GM18951 (cell line): ENCODE data around the gene GNG7.
A peak's percentile ranks its signal among the peaks of the same experiment; 100 is the strongest.

Experiments
- POLR2A ChIP-seq: IDR thresholded peaks from 4 replicates; pipeline ENCODE4 v1.6.1; 2011; ENCODE audit warnings: mild to moderate bottlenecking; ENCODE audit not compliant: insufficient read length, insufficient read depth; ENCODE audit errors: extremely low read depth
- in situ Hi-C: fragments of 300-500 bp; cut with MboI; formaldehyde crosslinking; loops from one replicate; pipeline ENCODE4 v1.12.0; 2022; ENCODE audit warnings: low sequenced_read_pairs, mixed read lengths, inconsistent platforms; ENCODE audit not compliant: unreplicated experiment

GNG7 gene

DNA sequence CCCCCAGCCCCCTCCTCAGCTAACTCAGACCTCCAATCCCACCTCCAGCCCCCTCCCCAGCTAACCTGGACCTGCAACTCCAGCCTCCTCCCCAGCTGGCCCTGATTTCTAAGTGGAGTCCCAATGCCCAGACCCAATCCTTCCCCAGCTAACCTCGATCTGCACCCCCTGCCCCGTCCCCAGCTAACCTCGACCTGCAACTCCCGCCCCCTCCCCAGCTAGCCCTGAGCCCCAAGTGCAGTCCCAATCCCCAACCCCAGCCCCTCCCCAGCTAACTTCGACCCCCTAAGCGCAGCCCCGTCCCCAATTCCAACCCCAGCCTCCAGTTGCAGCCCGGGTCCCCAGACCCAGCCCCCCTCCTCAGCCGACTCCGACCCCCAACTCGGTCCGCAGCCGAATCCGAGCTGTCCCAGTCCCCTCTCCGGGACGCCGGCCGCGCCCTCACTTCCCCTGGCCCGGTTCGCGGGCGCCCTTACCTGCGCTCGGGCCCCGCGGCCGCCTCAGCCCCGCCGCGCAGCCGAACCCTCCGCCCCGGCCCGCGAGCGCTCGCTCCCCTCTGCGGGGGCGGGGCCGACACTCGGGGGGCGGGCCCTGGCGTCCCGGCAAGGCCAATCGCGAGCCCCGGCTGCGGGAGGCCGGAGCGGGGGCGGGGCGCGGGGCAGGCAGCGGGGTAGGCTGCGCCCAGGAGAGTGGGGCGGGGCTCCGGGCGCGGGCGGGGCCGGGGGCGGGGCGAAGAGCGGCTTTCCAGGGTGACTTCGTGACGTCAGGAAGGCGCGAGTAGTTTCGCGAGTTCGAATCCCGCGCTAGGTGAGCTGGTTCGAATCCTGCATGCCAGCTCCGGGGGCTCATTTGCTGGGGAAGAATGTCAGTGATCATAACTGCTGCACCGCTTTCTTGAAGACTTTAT is at the start of gene GNG7:
Gene GNG7 (minus strand): TSS at position 525 of the 907 bp plus-strand sequence. CDS start 182,006 bp downstream, outside the sequence.
- in situ Hi-C loops: no loop called here
- peak; percentile 82 for TF ChIP-seq POLR2A

DNA sequence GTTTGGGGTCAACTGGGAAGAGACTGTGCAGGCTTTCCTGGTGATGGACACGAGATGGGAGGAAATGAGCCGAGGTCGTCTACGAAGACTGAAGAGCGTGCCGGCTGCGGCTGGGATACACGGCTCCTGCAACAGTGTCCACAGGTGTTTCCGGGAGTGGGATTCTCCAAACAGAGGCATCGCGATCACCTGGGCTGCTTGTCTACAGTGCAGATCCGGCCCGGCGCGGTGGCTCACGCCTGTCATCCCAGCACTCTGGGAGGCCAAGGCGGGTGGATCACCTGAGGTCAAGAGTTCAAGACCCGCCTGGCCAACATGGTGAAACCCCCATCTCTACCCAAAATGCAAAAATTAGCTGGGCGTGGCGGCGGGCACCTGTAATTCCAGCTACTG is 48.9 kb upstream of the GNG7 start:
- no peak for TF ChIP-seq POLR2A
- in situ Hi-C loops: no loop called here

DNA sequence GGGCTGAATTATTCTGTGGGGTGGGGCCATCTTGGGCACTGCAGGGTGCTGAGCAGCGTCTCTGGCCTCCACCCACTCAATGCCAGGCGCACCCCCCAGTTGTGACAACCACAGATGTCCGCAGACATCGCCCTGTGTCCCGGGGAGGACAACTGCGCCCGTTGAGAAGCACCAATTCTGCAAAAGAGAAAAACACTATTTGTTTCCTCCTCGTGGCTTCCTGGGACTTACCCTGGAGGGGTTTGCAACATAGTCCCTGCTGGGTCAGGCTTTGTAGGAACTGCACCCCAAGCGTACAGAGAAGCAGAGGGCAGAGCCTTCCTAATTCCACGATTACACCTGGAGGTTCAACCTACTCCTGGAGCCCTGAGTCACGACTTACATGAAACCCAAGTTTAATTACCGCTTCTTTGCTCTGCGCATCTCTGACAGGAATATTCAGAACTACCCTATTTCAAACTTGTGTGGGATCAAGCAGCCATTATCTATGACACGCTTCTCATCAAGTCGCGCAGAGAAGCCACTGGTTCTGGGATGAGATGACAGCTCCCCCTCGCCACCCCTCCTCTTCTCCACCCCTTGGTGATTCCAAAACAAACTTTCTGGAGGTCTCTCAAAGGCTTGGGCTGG is 48.4 kb upstream of the GNG7 start:
- in situ Hi-C loops: no loop called here
- no peak for TF ChIP-seq POLR2A

DNA sequence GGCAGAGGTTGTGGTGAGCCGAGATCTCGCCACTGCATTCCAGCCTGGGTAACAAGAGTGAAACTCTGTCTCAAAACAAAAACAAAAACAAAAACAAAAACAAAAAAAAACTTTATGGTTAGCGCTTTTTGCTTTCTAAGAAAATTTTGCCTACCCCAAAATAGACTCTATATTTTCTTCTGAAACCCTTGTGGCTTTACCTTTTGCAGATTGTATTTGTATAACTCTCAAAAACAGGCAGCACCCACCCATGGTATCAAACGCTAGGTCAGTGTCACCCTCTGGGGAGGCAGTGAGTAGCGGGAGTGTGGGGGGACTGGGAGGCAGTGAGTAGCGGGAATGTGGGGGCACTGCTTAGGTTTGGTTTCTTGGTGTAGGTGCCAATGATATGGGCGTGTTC is 44.9 kb upstream of the GNG7 start:
- TF ChIP-seq POLR2A: no peak
- in situ Hi-C loops: loop anchor here (5.0 kb wide), 1 partner anchor 100 kb away; no protein-coding TSS in a partner anchor

DNA sequence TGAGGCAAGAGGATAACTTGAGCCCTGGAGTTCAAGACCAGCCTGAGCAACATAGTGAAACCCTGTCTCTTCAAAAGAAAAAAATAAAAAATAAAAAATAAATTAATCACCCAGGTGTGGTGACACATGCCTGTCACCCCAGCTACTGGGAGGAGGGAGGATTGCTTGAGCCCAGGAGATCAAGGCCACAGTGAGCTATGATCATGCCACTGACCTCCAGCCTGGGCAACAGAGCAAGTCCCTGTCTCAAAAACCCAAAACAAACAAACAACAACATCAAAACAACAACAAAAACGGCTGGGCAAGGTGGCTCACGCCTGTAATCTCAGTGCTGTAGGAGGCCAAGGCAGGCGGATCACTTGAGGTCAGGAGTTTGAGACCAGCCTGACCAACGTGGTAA is 41.6 kb upstream of the GNG7 start:
- in situ Hi-C loops: no loop called here
- TF ChIP-seq POLR2A: no peak

DNA sequence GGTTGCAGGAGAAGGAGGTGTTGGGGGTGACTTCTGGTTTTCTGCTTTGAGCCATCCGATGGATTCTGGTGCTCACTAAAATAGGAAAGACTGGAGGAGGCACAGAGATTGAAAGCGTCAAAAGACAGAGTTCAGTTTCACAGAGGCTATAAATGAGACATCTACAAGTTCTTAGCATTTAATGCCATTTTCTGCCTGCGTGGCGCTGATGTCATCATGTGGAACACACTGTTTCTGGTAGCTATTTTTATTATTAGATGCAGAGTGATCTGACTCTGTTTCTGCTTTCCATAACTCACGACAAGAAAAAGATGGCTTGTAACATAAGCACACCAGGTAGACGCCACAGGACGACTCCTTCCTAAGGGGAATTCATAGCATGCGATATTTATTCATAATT is 40.6 kb upstream of the GNG7 start:
- in situ Hi-C loops: no loop called here
- TF ChIP-seq POLR2A: no peak

DNA sequence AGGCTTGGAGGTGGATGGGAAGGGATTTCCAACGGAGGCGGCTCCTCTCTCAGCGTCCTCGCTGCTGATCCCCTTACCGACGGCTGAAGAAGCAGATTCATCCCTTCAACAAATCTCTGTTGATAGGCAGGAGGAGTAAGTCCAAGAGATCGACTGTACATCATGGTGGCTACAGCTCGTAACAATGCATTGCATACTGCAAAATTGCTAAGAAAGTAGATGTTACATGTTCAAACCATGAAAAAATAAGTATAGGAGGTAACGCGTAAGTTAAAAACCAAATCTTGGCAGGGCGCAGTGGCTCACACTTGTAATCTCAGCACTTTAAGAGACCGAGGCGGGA is 37.8 kb upstream of the GNG7 start:
- in situ Hi-C loops: no loop called here
- no peak for TF ChIP-seq POLR2A

DNA sequence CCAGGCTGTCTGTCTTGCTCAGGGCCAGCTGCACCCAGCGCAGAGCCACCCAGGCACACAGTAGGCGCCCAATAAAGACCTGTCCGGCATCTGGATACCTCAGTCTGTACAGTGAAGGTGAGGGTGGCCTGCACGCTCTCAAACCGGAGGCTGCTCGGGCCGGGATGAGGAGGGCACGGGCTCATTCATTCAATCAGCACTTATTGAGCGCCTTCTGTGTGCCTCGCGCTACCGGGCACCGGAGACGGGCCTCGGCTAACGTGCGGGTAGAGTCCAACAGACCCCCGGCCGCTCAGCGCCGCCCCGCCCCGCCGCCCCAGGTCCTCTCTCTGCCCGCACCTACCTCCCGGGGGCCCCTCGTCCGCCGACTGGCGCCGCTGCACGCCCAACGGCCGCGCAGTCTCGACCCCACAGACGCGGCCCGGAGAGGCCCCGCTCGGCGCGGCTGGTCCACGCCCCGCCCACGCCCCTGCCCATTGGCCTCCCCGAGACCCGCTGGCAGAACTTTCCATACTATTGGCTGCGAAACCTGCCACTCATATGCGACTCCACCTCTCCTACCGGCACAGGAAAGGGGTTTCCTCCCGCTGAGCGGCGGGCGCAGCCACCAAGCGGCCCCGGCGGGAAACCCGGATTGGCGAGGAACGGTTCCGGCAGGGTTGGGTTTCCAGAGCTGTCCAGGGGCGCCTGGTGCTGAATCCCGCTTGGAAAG is 37.3 kb upstream of the GNG7 start, which contains the start of gene SLC39A3:
Gene SLC39A3 (minus strand): TSS at position 416 of the 712 bp plus-strand sequence. CDS start 2,760 bp downstream, outside the sequence.
- in situ Hi-C loops: no loop called here
- peak; percentile 76 for TF ChIP-seq POLR2A

DNA sequence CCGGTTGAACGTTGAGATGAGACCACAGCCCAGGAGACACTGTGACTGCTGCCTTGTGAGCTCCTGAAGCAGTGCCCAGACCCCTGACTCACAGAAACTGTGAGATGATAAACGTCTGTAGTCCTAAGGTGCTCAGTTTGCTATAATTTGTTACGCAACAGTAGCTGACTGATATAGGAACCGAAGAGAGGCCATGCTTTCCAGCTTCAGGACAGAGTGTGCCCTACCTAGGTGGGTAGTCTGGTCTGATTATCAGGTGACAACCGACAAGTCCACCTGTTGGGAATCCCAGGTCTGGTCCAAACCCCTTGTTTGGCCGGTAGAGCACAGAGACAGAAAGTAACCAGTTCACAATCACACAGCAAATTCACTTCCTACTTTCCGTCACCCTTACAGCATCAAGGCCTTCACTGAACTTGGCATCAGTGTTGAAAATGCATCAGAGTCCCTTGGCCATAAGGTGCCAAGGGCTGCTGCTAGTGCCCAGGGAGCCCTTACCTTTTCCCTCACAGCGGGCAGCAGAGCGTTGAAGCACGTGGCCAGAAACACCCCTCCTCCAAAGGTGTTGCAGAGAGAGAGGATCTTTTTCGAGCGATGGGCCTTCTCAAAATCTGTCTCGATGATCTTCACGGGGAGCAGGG is 34.2 kb upstream of the GNG7 start:
- in situ Hi-C loops: no loop called here

DNA sequence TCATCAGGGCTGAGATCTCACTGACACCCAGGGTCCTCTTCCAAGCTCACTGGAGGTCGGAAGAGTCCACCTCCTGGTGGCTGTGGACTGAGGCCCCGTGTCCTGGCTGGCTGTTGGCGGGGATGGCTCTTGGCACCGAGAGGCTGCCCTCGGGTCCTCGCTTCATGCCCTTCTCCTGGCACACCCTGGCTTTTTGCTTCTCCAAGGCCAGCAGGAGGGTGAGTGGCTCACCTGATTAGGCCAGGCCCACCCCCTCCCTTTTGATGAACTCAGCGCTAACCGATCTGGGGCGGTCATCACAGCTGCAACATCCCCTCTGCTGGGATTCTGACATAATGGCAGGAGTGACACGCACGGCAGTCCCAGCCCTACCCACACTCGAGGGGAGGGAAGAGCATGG is 32.9 kb upstream of the GNG7 start:
- TF ChIP-seq POLR2A: no peak
- in situ Hi-C loops: no loop called here

More for the DNA sequence above, 34.2 kb upstream of the GNG7 start:
- TF ChIP-seq POLR2A: no peak

DNA sequence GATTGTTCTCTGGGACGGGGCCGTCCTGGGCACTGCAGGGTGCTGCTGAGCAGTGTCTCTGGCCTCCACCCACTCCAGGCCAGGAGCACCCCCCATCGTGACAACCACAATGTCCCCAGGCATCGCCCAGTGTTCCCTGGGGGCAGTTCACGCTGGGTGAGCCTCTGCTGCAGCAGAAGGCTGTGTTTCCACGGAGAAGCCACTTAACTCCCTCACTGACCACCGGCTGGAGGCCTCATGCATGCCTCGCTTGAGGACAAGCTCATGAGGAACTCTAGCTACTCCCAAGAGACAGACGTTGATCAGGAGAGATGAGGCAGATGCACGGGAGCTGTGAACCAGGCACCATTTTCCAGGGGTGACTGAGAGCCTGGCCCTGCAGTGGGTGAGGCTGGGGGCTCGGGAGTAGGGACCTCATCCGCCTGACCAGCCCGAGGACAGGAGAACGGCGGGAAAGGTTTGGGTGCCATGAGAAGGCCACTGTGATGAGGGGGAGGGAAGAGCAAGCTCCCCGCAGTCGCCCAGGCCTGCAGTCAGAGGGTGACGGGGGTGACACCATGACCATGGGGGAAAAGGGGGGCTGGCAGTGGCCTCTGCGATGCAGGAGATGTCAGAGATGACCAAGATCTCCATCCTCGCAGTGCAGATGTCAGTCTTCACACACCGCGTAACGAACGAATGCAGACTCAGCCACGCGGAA is 32.2 kb upstream of the GNG7 start:
- in situ Hi-C loops: no loop called here

DNA sequence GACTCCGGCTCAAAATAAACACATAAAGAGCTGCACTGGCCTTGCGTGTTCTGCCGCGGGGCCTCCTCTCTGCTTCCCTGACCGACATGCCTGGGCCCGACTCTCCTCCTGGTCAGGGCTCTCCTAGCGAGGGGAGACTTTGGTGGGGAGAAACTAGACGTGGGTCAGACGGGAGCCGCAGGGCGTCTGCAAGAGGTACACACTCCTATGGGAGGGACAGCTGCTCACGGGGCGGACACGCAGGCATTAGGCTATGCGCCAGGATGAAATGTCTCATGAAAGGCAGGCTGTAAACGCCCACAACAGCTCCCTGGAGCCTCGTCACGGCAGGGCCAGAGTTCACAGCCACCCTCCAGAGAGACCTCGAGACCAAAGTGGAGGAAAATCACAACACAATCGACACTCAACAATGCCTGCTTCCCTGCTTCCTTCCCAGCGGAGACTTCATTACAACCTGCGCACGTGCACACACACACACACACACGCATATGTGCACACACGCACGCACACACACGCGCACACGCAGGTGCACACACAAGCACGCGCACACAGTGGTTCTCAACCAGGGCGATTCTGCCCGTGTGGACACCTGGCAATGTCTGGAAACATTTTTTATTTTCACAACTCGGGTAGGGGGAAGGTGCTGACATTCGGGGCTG is 31.6 kb upstream of the GNG7 start:
- TF ChIP-seq POLR2A: no peak
- in situ Hi-C loops: no loop called here

More for the DNA sequence above, 32.2 kb upstream of the GNG7 start:
- TF ChIP-seq POLR2A: no peak
